Measurements from ENCODE around the gene MAN1C1.

GRCh38 chr1:25616987-25617624, 515 bp downstream of the MAN1C1 start:
- TF ChIP-seq ZNF407 (IDR thresholded peaks at IDR 0.05; ENCODE audit: low read depth): no peak
- TF ChIP-seq NRF1 (conservative IDR thresholded peaks at IDR 0.05 in 1 of 2, IDR thresholded peaks at IDR 0.05 in 1 of 2): no peak
- no peak for TF ChIP-seq CBX5 (IDR thresholded peaks at IDR 0.05; ENCODE audit: borderline replicate concordance, low read depth)
- no peak for TF ChIP-seq STAT5B (CRISPR knock-in tag; IDR thresholded peaks at IDR 0.05)
